ENCODE measurements around the gene TMEM234. TPM values are rescaled to one million over a fixed set of nuclear protein-coding genes. Genes with fewer than 3 reads are reported as not detected.

The TMEM234 gene
- total and polyA plus RNA-seq, 2 of the 13 experiments (the other 11 are each of a cell fraction or from before 2014, with no cell fraction given): 6.1 to 9.0 TPM

- TF ChIP-seq ARID4A (CRISPR knock-in tag; IDR thresholded peaks at IDR 0.05; ENCODE audit: borderline replicate concordance) (peak; percentile 75; the same call in 1 of the 2 replicates), SMARCC2 (IDR thresholded peaks at IDR 0.05) (no peak), ZNF460 (CRISPR knock-in tag; IDR thresholded peaks at IDR 0.05; ENCODE audit: borderline replicate concordance) (no peak), SNAPC5 (CRISPR knock-in tag; IDR thresholded peaks at IDR 0.05; ENCODE audit: borderline replicate concordance) (peak; percentile 77; the same call in 1 of the 2 replicates), ELF3 (CRISPR knock-in tag; IDR thresholded peaks at IDR 0.05) (peak; percentile 93), ZNF564 (CRISPR knock-in tag; IDR thresholded peaks at IDR 0.05) (0 out of 2 replicates have a peak, but pooled peaks have one; percentile 24), ZNF331 (CRISPR knock-in tag; IDR thresholded peaks at IDR 0.05) (no peak), TEAD2 (CRISPR knock-in tag; IDR thresholded peaks at IDR 0.05) (no peak), ZMYM4 (CRISPR knock-in tag; IDR thresholded peaks at IDR 0.05) (peak; percentile 81), NR3C1 (CRISPR knock-in tag; IDR thresholded peaks at IDR 0.05) (no peak), ETS1 (CRISPR knock-in tag; IDR thresholded peaks at IDR 0.05) (no peak), ZNF101 (CRISPR knock-in tag; IDR thresholded peaks at IDR 0.05; ENCODE audit: borderline replicate concordance, low read depth) (no peak), SP1 (IDR thresholded peaks at IDR 0.05) (no peak), SP1 (CRISPR knock-in tag; IDR thresholded peaks at IDR 0.05) (no peak), HNRNPH1 (optimal IDR thresholded peaks at IDR 0.05; ENCODE audit: low read depth, low read length) (no peak), SNAPC4 (CRISPR knock-in tag; IDR thresholded peaks at IDR 0.05) (no peak), ZNF713 (CRISPR knock-in tag; IDR thresholded peaks at IDR 0.05) (0 out of 2 replicates have a peak, but pooled peaks have one; percentile 48), NFKB2 (CRISPR knock-in tag; IDR thresholded peaks at IDR 0.05; ENCODE audit: borderline replicate concordance) (peak; percentile 76; the same call in 1 of the 2 replicates), HNRNPL (IDR thresholded peaks at IDR 0.05; ENCODE audit: low read depth, low read length) (no peak), ZKSCAN1 (IDR thresholded peaks at IDR 0.05; ENCODE audit: low read length) (0 out of 2 replicates have a peak, but pooled peaks have one; percentile 9), ZBTB42 (CRISPR knock-in tag; IDR thresholded peaks at IDR 0.05) (no peak; the same call in 1 of the 2 replicates)
Observed at GRCh38 chr1:32249831-32250525, 27.8 kb upstream of the TMEM234 start (continued).
